ENCODE results near the gene PPP1R1C.
A peak's percentile ranks its signal among the peaks of the same experiment; 100 is the strongest.

PPP1R1C gene

DNA sequence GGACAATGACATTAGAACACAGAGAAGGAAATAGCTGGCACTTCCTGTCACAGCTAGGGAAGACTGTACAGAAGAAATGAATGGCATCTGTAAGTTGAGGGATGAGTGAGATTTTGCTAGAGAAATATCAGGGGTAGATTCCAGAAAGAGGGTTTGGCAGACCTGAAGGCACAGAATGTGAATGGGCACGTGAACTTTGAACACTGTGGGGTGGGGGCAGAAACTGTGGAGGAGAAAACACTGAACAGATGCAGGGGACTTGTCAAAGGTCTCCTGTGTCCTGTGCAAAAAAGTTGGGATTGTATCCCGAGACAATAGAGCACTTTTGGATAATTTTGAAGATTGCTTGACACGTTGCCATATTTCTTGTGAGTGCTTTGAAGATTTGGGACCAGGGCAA is 88.0 kb downstream of the PPP1R1C start:
- TF ChIP-seq, protein P1, sequence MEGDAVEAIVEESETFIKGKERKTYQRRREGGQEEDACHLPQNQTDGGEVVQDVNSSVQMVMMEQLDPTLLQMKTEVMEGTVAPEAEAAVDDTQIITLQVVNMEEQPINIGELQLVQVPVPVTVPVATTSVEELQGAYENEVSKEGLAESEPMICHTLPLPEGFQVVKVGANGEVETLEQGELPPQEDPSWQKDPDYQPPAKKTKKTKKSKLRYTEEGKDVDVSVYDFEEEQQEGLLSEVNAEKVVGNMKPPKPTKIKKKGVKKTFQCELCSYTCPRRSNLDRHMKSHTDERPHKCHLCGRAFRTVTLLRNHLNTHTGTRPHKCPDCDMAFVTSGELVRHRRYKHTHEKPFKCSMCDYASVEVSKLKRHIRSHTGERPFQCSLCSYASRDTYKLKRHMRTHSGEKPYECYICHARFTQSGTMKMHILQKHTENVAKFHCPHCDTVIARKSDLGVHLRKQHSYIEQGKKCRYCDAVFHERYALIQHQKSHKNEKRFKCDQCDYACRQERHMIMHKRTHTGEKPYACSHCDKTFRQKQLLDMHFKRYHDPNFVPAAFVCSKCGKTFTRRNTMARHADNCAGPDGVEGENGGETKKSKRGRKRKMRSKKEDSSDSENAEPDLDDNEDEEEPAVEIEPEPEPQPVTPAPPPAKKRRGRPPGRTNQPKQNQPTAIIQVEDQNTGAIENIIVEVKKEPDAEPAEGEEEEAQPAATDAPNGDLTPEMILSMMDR (IDR thresholded peaks at IDR 0.05; ENCODE audit: extremely low read depth, insufficient read depth, missing control alignments): no peak
- in situ Hi-C loops (cut with MboI; ENCODE audit: low pct_unique_long_range_greater_than_20kb, low sequenced_read_pairs, unreplicated experiment): loop anchor here (10.0 kb wide), 2 partner anchors 99 to 329 kb away; no protein-coding TSS in a partner anchor
- no peak for DNase-seq (ENCODE audit: low spot score)

DNA sequence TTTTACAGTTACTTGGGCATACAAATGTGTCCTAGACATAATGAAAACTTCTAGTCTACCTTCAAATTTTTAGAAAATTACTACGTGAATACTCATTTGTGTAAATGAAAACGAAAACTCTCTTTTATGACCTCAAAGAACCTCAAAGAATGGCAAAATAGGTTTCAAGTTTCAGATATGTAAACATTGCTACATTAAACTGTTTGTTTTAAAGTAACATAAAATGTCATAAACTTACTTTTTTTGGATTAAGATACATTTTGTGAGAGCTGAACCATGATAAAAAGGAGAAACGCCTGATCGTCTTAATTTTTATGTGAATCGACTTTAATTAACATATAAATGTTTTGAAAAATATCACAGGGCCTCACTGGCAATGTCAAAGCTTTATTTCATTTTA is 91.4 kb downstream of the PPP1R1C start:
- TF ChIP-seq, protein P1 (IDR thresholded peaks at IDR 0.05; ENCODE audit: extremely low read depth, insufficient read depth, missing control alignments): no peak
- in situ Hi-C loops (cut with MboI; ENCODE audit: low pct_unique_long_range_greater_than_20kb, low sequenced_read_pairs, unreplicated experiment): loop anchor here (10.0 to 25.0 kb wide), 3 partner anchors 102 to 1015 kb away; no protein-coding TSS in a partner anchor
- no peak for DNase-seq (ENCODE audit: low spot score)

DNA sequence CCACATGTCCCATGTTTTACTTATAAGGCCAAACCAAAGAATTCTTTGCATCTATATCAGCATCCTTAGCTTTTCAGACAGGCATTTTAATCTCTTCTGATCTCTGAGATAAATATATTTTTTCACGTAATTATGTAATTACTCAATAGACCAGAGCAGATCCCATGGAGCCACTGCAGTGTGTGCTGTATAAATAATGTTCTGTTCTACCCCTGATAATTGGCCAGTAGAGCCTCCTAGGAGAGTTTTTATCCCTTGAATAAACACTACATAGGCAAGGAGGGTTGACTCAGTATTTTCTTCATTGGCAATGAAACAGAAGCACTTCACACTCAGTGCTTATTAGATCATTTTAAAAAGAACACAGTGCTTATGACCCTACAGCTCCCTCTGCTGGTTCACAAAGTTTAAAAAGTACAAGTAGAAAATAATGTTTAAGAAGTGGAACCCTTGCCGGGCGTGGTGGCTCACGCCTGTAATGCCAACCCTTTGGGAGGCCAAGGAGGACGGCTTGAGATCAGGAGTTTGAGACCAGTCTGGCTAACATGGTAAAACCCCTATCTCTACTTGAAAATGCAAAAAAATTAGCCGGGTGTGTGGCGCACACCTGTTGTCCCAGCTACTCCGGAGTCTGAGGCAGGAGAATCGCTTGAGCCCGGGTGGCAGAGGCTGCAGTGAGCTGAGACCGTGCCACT is 91.9 kb downstream of the PPP1R1C start:
- in situ Hi-C loops (cut with MboI; ENCODE audit: low pct_unique_long_range_greater_than_20kb, low sequenced_read_pairs, unreplicated experiment): loop anchor here (10.0 to 25.0 kb wide), 3 partner anchors 103 to 1015 kb away; no protein-coding TSS in a partner anchor
- DNase-seq (ENCODE audit: low spot score): peak; percentile 23
- TF ChIP-seq, protein P1 (IDR thresholded peaks at IDR 0.05; ENCODE audit: extremely low read depth, insufficient read depth, missing control alignments): peak; percentile 70

DNA sequence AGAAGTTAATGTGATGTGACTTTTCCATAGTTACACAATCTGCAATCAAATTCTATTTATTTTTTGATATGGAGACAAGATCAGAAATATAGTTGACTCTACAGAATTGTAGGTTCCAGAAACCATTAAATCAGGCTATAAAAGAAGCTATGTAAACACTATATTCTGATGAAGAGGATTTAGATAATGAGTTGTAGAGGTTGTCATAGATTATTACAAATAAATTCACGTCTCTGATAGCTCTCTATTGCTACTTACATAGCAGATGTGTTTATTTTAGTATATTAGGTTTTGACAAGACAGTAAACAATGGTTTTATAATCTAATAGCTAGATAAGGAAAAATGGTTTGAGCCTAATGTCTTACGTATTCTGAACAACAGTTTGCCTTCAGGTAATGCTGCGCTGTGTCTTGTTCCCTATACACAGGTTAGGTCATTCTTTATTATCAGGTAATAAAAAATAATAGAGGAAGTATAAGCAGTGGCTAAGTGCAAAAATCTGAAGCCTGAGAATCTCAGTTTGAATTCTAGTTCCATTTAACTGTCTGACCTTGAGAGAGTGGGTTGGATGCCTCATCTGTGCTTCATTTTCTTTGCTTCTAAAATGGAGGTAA is 93.4 kb downstream of the PPP1R1C start:
- DNase-seq (ENCODE audit: low spot score): no peak
- in situ Hi-C loops (cut with MboI; ENCODE audit: low pct_unique_long_range_greater_than_20kb, low sequenced_read_pairs, unreplicated experiment): loop anchor here (10.0 to 25.0 kb wide), 3 partner anchors 104 to 1017 kb away; no protein-coding TSS in a partner anchor
- TF ChIP-seq, protein P1 (IDR thresholded peaks at IDR 0.05; ENCODE audit: extremely low read depth, insufficient read depth, missing control alignments): no peak

DNA sequence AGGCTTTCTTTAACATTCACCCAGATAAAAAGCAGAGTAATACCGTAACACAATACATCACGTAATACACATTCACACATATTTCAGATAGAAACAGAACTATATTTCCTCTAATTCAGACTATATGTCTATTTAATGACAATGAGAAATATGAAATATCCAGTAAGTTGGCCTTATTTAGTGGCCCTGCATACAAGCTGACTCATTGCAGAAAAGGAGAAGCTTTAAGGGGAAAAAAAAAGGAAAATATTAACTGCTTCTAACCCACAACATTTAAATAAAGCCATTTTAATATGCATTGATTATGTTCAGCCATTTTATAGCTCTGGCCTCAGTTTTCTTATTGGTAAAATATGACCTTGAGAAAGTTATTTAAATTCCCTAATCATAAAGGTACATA is 94.8 kb downstream of the PPP1R1C start:
- no peak for DNase-seq (ENCODE audit: low spot score)
- in situ Hi-C loops (cut with MboI; ENCODE audit: low pct_unique_long_range_greater_than_20kb, low sequenced_read_pairs, unreplicated experiment): loop anchor here (25.0 kb wide), 1 partner anchor 1018 kb away; no protein-coding TSS in a partner anchor
- TF ChIP-seq, protein P1 (IDR thresholded peaks at IDR 0.05; ENCODE audit: extremely low read depth, insufficient read depth, missing control alignments): no peak

DNA sequence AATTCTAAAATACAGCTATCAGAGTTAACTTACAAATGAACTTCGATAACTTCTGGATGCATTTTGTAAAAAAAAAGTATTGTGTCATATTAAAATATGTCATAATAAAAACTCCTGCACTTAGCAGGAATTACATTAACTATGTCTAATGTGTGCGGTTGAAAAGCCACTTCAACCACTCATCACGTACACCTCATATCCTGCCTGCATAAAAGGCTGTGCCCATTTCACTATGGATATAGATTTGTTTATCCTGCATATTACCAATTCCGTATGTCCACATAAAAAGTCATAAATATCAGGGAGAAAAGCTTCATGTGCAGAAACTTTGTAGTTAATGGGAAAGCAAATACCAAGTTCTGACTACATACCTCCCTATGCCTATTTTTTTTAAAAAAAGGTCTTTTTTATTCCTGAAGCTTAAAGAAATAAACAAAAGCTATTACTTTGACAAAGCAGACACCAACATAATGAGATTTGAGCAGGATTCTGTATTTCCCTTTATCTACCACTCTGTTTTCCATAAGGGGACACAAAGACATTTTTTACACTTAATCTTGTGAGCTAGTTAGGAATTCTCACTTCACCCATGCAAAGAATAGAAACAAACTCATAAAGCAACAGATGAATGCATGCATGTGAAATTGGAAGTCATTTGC is 96.1 kb downstream of the PPP1R1C start:
- no peak for DNase-seq (ENCODE audit: low spot score)
- TF ChIP-seq, protein P1 (IDR thresholded peaks at IDR 0.05; ENCODE audit: extremely low read depth, insufficient read depth, missing control alignments): no peak
- in situ Hi-C loops (cut with MboI; ENCODE audit: low pct_unique_long_range_greater_than_20kb, low sequenced_read_pairs, unreplicated experiment): loop anchor here (25.0 kb wide), 1 partner anchor 1019 kb away; no protein-coding TSS in a partner anchor

All from GM13977 (cell line).